Activated CD4-positive, alpha-beta T cell treated with anti-CD3 and anti-CD28 coated beads, Interleukin-2, amount 10 ng/mL, durations not matched to agents 24 days and 14 days (primary cell): ENCODE results near the gene LIME1. TPM values are rescaled to one million over a fixed set of nuclear protein-coding genes. Genes with fewer than 3 reads are reported as not detected.

Experiments
- DNase-seq: peaks from one replicate; pipeline ENCODE4 v3.0.0; 2022
- H3K27ac Mint-ChIP-seq: one replicate; pipeline ENCODE4 v1.8.0; 2022; ENCODE audit warnings: mild to moderate bottlenecking, mixed read lengths
- H3K27me3 Mint-ChIP-seq: one replicate; pipeline ENCODE4 v1.8.0; 2022; ENCODE audit warnings: mixed read lengths
- H3K36me3 Mint-ChIP-seq: one replicate; pipeline ENCODE4 v1.8.0; 2022; ENCODE audit warnings: low read depth, mild to moderate bottlenecking, mixed read lengths
- H3K4me1 Mint-ChIP-seq: one replicate; pipeline ENCODE4 v1.8.0; 2021; ENCODE audit warnings: mixed read lengths
- H3K4me3 Mint-ChIP-seq: one replicate; pipeline ENCODE4 v1.8.0; 2022; ENCODE audit warnings: mild to moderate bottlenecking, moderate library complexity, mixed read lengths
- H3K9me3 Mint-ChIP-seq: one replicate; pipeline ENCODE4 v1.8.0; 2021; ENCODE audit warnings: mixed read lengths
- intact Hi-C: fragments of 100-400 bp; cut with micrococcal nuclease; formaldehyde crosslinking; loops from one replicate; pipeline ENCODE4 v1.15.1; 2023
- total RNA-seq: library from RNA; stranded (reverse); gene quantifications from 2 replicates; pipeline ENCODE4 v1.2.3, GENCODE V29; 2022

Gene LIME1
- total RNA-seq, 1 donor from 2014 or later, result 12.2 TPM

DNA sequence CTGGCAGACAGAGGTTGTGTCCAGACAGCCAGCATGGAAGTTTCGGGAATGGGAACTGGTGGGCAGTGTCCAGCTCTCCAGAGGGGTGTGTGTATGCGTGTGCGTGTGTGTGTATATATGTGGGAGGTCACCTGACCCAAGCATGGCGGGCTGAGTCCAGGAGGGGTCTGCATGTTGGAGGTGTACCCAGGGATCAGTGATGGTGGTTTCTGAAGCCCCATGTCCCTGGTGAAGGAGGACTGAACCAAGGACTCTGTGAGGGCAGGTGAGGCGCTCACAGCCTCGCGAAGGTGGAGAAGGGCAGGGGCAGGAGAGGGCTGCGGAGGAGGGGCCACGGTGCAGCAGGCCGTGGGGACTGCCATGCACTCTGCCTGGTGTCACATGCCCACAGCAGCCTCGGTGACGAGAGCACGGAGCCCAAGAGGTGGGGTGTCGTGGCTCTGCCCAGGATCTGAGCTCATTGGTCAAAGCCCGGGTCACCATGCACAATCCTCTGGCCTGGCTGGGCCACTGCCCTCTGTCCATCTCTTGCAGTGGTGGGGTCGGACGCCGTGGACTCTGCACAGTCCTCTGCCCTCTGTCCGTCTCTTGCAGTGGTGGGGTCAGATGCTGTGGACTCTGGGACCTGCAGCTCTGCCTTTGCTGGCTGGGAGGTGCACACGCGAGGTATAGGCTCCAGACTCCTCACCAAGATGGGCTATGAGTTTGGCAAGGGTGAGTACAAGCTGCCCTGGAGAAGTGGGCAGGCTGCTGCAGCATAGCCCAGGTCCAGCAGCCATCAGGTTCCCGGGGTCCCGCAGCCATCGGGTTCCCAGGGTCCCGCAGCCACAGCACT is 2.1 kb upstream of the LIME1 start:
- DNase-seq, result no peak
- Mint-ChIP-seq H3K4me3 (peak overlapping the region; percentile 20), H3K27me3 (no peaks in the 10 kb centered on the region), H3K27ac (peak overlapping the region; percentile 62), H3K9me3 (no peaks in the 10 kb centered on the region), H3K4me1 (peaks cover 25% of the 10 kb centered on the region), H3K36me3 (peaks cover 25% of the 10 kb centered on the region)
- intact Hi-C loops, result loop anchor here (5.0 to 10.0 kb wide), 2 partner anchors 97 to 240 kb away; partner anchors contain the start of gene SAMD10

DNA sequence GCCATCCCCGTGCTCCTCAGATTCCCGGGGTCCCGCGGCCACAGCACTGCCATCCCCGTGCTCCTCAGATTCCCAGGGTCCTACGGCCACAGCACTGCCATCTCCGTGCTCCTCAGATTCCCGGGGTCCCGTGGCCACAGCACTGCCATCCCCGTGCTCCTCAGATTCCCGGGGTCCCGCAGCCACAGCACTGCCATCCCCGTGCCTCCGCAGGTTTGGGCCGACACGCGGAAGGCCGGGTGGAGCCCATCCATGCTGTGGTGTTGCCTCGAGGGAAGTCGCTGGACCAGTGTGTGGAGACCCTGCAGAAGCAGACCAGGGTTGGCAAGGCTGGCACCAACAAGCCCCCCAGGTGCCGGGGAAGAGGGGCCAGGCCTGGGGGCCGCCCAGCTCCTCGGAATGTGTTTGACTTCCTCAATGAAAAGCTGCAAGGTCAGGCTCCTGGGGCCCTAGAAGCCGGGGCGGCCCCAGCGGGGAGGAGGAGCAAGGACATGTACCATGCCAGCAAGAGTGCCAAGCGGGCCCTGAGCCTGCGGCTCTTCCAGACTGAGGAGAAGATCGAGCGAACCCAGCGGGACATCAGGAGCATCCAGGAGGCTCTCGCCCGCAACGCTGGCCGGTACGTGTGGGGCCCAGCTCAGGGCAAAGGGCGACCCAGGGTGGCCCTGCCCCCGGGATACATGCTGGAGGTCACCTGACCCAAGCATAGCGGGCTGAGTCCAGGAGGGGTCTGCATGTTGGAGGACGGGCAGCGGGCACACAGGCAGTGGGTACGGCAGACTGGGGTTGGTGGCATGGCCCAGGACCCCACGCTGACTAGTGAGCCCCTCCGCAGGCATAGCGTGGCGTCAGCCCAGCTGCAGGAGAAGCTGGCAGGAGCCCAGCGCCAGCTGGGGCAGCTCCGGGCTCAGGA is 1.3 kb upstream of the LIME1 start:
- H3K4me3 Mint-ChIP-seq, result no peak overlapping the region
- peaks cover 19% of the 10 kb centered on the region for H3K4me1 Mint-ChIP-seq
- peaks cover 19% of the 10 kb centered on the region for H3K36me3 Mint-ChIP-seq
- no peaks in the 10 kb centered on the region for H3K27me3 Mint-ChIP-seq
- no peak overlapping the region for H3K27ac Mint-ChIP-seq
- intact Hi-C loops, result loop anchor here (5.0 to 10.0 kb wide), 2 partner anchors 98 to 240 kb away; partner anchors contain the start of gene SAMD10
- DNase-seq, result no peak
- no peaks in the 10 kb centered on the region for H3K9me3 Mint-ChIP-seq

DNA sequence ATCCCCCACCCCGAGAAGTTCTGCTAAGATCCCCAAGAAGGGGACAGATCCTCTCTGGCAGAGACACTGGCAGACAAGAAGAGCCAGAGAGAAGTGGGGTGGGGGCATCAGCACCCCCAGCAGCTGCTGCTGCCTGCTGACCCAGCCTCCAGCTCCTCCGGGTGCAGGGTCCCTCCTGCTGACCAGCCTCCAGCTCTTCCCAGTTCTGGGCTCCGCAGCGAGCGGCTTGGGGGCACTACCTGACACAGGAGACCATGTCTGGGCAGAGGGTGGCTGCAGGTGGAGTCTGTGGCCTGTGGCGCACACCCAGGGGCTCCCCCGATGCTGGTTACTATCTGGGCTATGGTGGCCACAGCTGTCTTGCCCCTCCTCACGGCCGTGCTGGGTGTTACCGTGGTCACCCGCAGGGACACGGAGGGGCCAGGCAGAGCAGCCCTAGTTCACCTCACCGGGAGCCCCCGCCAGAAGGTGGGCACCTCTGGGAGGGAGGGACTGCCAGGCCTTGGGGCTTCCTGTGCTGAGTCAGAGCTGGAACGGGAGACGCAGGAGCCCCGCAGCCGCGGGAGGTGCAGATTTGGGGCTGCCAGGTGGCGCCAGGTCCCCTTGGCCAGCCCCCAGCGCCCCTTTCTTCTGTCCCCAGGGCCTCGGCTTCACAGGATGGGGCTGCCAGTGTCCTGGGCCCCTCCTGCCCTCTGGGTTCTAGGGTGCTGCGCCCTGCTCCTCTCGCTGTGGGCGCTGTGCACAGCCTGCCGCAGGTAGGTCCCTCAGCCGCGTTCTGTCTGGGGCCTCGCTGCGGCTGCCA is 630 bp downstream of the LIME1 start:
- H3K36me3 Mint-ChIP-seq, result peaks cover 17% of the 10 kb centered on the region
- peaks cover 19% of the 10 kb centered on the region for H3K4me1 Mint-ChIP-seq

DNA sequence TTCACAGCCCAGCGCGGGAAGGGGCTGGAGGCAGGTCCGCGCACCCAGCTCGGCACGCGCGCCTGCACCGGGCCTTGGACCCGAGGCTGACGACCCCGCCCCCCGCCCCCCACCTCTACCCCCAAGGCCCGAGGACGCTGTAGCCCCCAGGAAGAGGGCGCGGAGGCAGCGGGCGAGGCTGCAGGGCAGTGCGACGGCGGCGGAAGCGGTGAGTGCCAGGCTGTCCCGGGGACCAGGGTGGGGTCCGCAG is 1.2 kb downstream of the LIME1 start:
- H3K4me1 Mint-ChIP-seq, result peaks cover 19% of the 10 kb centered on the region
- no peak overlapping the region for H3K27ac Mint-ChIP-seq
- peaks cover 17% of the 10 kb centered on the region for H3K36me3 Mint-ChIP-seq
- no peaks in the 10 kb centered on the region for H3K27me3 Mint-ChIP-seq
- H3K4me3 Mint-ChIP-seq, result peak overlapping the region; percentile 59
- intact Hi-C loops, result loop anchor here (1.0 to 10.0 kb wide), 2 partner anchors 14 to 237 kb away; partner anchors contain the start of gene SAMD10
- no peaks in the 10 kb centered on the region for H3K9me3 Mint-ChIP-seq
- no peak for DNase-seq

More for the DNA sequence above, 630 bp downstream of the LIME1 start:
- H3K4me3 Mint-ChIP-seq, result peak overlapping the region; percentile 81
- H3K9me3 Mint-ChIP-seq, result no peaks in the 10 kb centered on the region
- no peaks in the 10 kb centered on the region for H3K27me3 Mint-ChIP-seq
- peak; percentile 85 for DNase-seq
- intact Hi-C loops, result loop anchor here (1.0 to 10.0 kb wide), 2 partner anchors 14 to 238 kb away; partner anchors contain the start of gene SAMD10
- H3K27ac Mint-ChIP-seq, result peak overlapping the region; percentile 49

DNA sequence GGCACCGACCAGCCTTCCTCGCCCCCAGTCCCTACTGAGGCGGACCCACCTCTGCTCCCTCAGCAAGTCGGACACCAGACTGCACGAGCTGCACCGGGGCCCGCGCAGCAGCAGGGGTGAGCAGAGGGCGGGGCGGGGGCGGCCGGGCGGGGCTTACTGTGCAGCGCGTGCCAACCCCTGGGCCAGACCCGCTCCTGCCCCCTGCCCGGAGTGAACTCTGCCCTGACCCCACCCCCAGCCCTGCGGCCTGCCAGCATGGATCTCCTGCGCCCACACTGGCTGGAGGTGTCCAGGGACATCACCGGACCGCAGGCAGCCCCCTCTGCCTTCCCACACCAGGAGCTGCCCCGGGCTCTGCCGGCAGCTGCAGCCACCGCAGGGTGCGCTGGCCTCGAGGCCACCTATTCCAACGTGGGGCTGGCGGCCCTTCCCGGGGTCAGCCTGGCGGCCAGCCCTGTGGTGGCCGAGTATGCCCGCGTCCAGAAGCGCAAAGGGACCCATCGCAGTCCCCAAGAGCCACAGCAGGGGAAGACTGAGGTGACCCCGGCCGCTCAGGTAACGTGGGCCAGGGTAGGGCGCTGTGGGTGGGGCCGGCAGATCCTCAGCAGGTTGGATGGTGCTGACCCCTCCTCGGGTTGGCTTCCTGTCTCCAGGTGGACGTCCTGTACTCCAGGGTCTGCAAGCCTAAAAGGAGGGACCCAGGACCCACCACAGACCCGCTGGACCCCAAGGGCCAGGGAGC is 1.7 kb downstream of the LIME1 start:
- DNase-seq, result peak; percentile 80
- Mint-ChIP-seq H3K27ac (no peak overlapping the region), H3K9me3 (no peaks in the 10 kb centered on the region), H3K4me3 (peak overlapping the region; percentile 59), H3K4me1 (peaks cover 19% of the 10 kb centered on the region), H3K36me3 (peaks cover 17% of the 10 kb centered on the region), H3K27me3 (no peaks in the 10 kb centered on the region)
- intact Hi-C loops, result loop anchor here (1.0 to 10.0 kb wide), 2 partner anchors 13 to 237 kb away; partner anchors contain the start of gene SAMD10

DNA sequence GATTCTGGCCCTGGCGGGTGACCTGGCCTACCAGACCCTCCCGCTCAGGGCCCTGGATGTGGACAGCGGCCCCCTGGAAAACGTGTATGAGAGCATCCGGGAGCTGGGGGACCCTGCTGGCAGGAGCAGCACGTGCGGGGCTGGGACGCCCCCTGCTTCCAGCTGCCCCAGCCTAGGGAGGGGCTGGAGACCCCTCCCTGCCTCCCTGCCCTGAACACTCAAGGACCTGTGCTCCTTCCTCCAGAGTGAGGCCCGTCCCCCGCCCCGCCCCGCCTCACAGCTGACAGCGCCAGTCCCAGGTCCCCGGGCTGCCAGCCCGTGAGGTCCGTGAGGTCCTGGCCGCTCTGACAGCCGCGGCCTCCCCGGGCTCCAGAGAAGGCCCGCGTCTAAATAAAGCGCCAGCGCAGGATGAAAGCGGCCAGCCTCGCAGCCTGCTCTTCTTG is 2.2 kb downstream of the LIME1 start:
- peaks cover 19% of the 10 kb centered on the region for H3K4me1 Mint-ChIP-seq
- H3K27ac Mint-ChIP-seq, result no peak overlapping the region
- DNase-seq, result peak; percentile 72
- peak overlapping the region; percentile 59 for H3K4me3 Mint-ChIP-seq
- peaks cover 15% of the 10 kb centered on the region for H3K36me3 Mint-ChIP-seq
- intact Hi-C loops, result loop anchor here (10.0 kb wide), 1 partner anchor 236 kb away; the partner anchor contains the start of gene SAMD10
- H3K27me3 Mint-ChIP-seq, result no peaks in the 10 kb centered on the region
- H3K9me3 Mint-ChIP-seq, result no peaks in the 10 kb centered on the region

DNA sequence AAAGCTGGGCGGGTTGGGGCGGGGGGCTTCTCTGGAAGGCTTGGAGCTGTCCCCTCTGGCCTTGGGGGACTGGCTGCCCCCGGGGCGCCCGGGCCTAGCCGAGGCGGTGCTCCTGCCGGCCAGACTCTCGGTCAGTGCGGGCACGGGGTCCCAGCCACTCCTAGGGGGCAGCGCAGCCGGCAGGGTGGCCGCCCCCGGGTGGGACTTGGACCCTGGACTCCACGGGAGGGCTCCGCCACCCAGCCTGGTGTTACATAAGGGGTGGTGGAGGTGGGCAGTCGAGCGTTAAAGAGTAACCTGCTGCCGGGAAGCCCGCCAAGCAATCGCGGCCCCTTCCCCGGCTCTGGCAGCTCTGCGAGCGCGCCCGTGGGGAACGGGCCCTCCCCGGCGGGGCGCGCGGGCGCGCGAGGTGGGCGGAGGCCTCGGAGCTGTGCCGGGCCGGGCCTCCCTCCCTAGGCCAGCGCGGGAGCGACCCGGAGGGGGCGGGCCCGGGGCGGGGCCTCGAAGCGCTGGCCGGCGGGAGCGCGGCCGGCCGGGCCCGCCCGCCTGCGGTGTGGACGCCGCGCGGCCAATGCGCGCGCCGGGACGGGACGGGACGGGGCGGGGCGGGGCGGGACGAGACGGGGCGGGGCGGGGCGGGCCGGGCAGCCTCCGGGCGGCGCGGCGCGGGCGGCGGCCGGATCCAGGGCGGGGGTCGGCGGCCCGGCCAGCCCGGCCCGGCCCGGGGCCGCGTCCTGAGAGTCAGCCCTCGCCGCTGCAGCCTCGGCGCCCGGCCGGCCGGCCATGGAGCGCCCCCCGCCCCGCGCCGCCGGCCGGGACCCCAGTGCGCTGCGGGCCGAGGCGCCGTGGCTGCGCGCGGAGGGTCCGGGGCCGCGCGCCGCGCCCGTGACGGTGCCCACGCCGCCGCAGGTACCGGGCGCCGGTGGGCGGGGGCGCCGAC is 2.9 kb downstream of the LIME1 start, which contains the start of gene SLC2A4RG:
Gene SLC2A4RG (plus strand): TSS at position 647 of the 940 bp plus-strand sequence. CDS start 137 bp downstream, at position 784.
- Mint-ChIP-seq H3K4me3 (peak within 1 kb of the TSS; percentile 59), H3K27me3 (no peaks in the 10 kb centered on the region), H3K36me3 (peaks cover 9% of the 10 kb centered on the region), H3K27ac (no peak within 1 kb of the TSS), H3K4me1 (peaks cover 15% of the 10 kb centered on the region), H3K9me3 (no peaks in the 10 kb centered on the region)
- peak; percentile 93 for DNase-seq
- intact Hi-C loops, result loop anchor here (5.0 to 10.0 kb wide), 2 partner anchors 32 to 235 kb away; partner anchors contain the start of genes ARFRP1, SAMD10 and ZGPAT

DNA sequence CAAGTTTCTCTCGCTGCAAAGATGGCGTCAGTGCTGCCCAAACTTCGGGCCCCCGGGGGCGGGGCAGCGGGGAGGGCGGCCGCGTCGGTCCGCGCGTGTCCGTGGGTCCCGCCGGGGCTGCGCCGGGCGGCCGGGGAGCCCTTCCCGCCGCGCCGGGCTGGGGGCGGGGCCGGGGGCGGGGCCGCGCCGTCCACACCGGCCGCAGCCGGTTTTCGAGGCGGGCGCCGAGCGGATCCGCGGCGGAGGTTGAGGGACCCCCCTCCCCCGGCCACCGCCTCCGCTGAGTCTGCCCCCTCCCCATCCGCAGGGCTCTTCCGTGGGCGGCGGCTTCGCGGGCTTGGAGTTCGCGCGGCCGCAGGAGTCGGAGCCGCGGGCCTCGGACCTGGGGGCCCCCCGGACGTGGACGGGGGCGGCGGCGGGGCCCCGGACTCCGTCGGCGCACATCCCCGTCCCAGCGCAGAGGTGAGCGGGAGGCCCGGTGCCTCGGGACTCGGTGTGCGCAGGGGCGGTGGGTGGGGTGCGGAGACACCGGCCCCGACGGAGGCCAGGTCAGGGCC is 3.7 kb downstream of the LIME1 start:
- H3K4me3 Mint-ChIP-seq, result peak overlapping the region; percentile 51
- no peaks in the 10 kb centered on the region for H3K9me3 Mint-ChIP-seq
- peaks cover 9% of the 10 kb centered on the region for H3K36me3 Mint-ChIP-seq
- H3K27me3 Mint-ChIP-seq, result no peaks in the 10 kb centered on the region
- intact Hi-C loops, result loop anchor here (5.0 kb wide), 1 partner anchor 33 kb away; the partner anchor contains the start of genes ARFRP1 and ZGPAT
- peaks cover 15% of the 10 kb centered on the region for H3K4me1 Mint-ChIP-seq
- H3K27ac Mint-ChIP-seq, result no peak overlapping the region
- peak; percentile 89 for DNase-seq

DNA sequence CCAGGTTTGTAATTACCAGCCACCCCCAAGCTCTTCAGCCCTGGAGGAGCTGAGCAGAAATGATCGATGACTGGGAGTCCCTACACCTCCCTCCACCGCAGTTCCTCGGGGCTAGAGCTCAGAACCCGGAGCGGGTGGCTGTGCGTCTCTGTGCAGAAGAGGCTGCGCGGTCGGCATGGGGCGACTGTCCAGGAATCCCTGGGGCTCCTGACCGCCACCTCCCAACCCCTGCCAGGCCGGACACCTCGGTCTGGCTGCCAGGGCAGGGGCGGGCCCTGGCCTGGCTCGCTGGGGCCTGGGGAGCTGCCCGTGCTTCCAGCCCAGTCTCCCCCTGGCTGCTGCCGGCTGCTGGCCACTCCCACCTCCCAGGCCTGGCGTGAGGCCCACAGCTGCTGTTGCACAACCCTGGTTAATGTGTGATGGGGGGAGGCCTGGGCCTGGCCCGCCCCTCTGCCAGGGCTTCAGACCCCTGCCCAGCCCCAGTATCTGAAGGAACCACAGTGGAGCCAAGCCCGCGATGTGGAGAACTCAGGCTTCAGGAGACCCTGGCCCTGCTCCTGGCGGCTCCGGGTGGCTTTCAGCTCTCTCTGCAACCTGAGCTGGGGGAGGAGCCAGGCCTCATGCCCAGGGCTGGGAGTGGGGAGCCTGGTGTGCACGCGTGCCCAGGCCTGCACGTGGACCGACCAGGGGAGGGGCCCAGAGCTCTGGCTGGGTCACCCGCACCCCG is 4.3 kb downstream of the LIME1 start:
- H3K4me3 Mint-ChIP-seq, result peak overlapping the region; percentile 51
- intact Hi-C loops, result loop anchor here (5.0 kb wide), 1 partner anchor 33 kb away; the partner anchor contains the start of genes ARFRP1 and ZGPAT
- H3K27ac Mint-ChIP-seq, result no peak overlapping the region
- no peaks in the 10 kb centered on the region for H3K9me3 Mint-ChIP-seq
- peaks cover 15% of the 10 kb centered on the region for H3K4me1 Mint-ChIP-seq
- peaks cover 9% of the 10 kb centered on the region for H3K36me3 Mint-ChIP-seq
- peak; percentile 80 for DNase-seq
- H3K27me3 Mint-ChIP-seq, result no peaks in the 10 kb centered on the region

DNA sequence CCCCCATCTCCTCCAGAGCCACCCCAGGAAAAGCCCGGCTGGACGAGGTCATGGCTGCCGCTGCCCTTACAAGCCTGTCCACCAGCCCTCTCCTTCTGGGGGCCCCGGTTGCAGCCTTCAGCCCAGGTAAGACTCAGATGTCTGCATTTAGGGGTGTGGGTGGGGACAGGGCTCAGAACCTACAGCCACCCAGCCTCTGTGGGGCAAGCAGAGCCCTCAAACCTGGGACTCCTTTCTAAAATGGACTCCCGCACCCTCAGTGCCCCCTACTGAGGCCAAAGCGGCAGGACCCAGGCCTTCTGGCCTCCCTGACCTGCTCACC is 4.9 kb downstream of the LIME1 start:
- intact Hi-C loops, result loop anchor here (5.0 kb wide), 1 partner anchor 34 kb away; the partner anchor contains the start of genes ARFRP1 and ZGPAT
- H3K4me3 Mint-ChIP-seq, result peak overlapping the region; percentile 51

More for the DNA sequence above, 4.9 kb downstream of the LIME1 start:
- no peaks in the 10 kb centered on the region for H3K9me3 Mint-ChIP-seq
- H3K4me1 Mint-ChIP-seq, result peaks cover 10% of the 10 kb centered on the region
- H3K27ac Mint-ChIP-seq, result no peak overlapping the region
- H3K36me3 Mint-ChIP-seq, result peaks cover 4% of the 10 kb centered on the region
- DNase-seq, result peak; percentile 60
- H3K27me3 Mint-ChIP-seq, result no peaks in the 10 kb centered on the region
